Progenitor cell of endocrine pancreas (in vitro differentiated cells): Measurements from ENCODE around the gene TPH2. TPM values are rescaled to one million over a fixed set of nuclear protein-coding genes. Genes with fewer than 3 reads are reported as not detected.

Experiments used
- DNase-seq: peaks from one replicate; pipeline ENCODE4 v3.0.0; 2021; ENCODE audit warnings: low spot score; ENCODE audit not compliant: unreplicated experiment
- H3K27ac Mint-ChIP-seq: 2 replicates; pipeline ENCODE4 v1.8.0; 2021; ENCODE audit warnings: mild to moderate bottlenecking, moderate library complexity, mixed read lengths
- H3K27me3 Mint-ChIP-seq: 2 replicates; pipeline ENCODE4 v1.8.0; 2021; ENCODE audit warnings: mixed read lengths
- H3K36me3 Mint-ChIP-seq: 2 replicates; pipeline ENCODE4 v1.8.0; 2022; ENCODE audit warnings: mixed read lengths; ENCODE audit not compliant: insufficient read depth
- H3K4me1 Mint-ChIP-seq: 2 replicates; pipeline ENCODE4 v1.8.0; 2021; ENCODE audit warnings: low read depth, mixed read lengths
- H3K4me3 Mint-ChIP-seq: 2 replicates; pipeline ENCODE4 v1.8.0; 2021; ENCODE audit warnings: low read depth, mild to moderate bottlenecking, moderate library complexity, mixed read lengths
- H3K9me3 Mint-ChIP-seq: 2 replicates; pipeline ENCODE4 v1.8.0; 2021; ENCODE audit warnings: low read depth, mixed read lengths
- total RNA-seq: library from RNA; stranded (reverse); gene quantifications from 2 replicates; pipeline ENCODE4 v1.2.1, GENCODE V29; 2021
- TF ChIP-seq, protein P1 (sequence below): fragments of 200-600 bp; sonication (generic); IDR thresholded peaks from one replicate; pipeline ENCODE4 v1.5.0; 2021; ENCODE audit warnings: antibody characterized with exemption, mild to moderate bottlenecking; ENCODE audit not compliant: unreplicated experiment

The TPH2 gene
- total RNA-seq, 1 donor from 2014 or later = not detected

DNA sequence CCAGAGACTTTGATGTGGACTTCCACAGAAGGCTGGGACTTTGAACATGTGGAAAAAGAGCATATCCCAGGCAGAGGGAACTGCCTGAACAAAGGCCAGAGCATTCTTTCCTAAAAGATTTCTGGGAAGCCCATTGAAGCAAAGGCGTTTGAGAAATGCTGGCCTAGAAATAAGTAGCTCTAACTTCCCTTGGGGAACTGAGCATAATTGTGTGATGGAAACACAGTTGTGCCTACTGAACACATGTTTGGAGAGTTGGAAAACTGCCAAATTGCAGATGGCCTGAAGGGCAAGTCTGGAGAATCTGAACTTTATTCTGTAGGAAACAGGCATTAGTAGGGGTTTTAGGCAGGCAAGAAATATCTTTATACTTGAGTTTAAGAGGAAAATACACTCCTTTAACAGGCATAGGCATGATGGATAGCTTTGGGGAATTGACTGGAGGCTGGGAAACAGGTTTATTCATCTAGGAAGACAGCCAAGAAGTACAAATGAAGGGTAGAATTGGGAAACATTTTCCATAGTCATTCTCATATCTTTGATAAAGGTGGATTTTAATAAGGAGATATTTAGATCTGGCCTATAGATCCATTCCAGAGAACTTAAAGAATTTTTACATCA, 134.1 kb downstream of the TPH2 start:
- no peak overlapping the region for H3K4me3 Mint-ChIP-seq
- H3K9me3 Mint-ChIP-seq = peaks cover 9% of the 10 kb centered on the region
- peaks cover 3% of the 10 kb centered on the region for H3K36me3 Mint-ChIP-seq

DNA sequence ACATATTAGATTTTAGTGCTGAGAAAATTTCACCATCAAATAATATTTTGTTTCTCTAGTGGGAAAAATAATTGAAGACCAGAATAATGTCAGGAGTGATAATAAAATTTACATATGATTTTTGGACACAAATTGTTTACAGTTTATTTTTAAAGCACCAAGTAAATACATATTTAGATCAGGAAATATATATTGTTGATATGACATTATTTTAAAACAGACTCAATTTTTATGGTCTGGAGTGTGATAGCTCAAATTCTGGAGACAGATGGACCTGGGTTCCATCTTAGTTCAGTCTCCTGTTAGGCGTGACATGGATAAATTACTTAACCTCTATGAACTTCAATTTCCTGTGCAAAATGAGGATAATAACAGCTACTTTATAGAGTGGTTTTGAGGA, 135.4 kb downstream of the TPH2 start:
- Mint-ChIP-seq H3K4me1 (peaks cover 5% of the 10 kb centered on the region), H3K27me3 (no peaks in the 10 kb centered on the region), H3K36me3 (peaks cover 3% of the 10 kb centered on the region), H3K9me3 (peaks cover 9% of the 10 kb centered on the region), H3K4me3 (no peak overlapping the region), H3K27ac (no peak overlapping the region)
- DNase-seq = no peak
- TF ChIP-seq, protein P1, sequence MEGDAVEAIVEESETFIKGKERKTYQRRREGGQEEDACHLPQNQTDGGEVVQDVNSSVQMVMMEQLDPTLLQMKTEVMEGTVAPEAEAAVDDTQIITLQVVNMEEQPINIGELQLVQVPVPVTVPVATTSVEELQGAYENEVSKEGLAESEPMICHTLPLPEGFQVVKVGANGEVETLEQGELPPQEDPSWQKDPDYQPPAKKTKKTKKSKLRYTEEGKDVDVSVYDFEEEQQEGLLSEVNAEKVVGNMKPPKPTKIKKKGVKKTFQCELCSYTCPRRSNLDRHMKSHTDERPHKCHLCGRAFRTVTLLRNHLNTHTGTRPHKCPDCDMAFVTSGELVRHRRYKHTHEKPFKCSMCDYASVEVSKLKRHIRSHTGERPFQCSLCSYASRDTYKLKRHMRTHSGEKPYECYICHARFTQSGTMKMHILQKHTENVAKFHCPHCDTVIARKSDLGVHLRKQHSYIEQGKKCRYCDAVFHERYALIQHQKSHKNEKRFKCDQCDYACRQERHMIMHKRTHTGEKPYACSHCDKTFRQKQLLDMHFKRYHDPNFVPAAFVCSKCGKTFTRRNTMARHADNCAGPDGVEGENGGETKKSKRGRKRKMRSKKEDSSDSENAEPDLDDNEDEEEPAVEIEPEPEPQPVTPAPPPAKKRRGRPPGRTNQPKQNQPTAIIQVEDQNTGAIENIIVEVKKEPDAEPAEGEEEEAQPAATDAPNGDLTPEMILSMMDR = no peak

More for the DNA sequence above, 134.1 kb downstream of the TPH2 start:
- TF ChIP-seq, protein P1 = no peak
- Mint-ChIP-seq H3K27me3 (no peaks in the 10 kb centered on the region), H3K27ac (no peak overlapping the region), H3K4me1 (peaks cover 5% of the 10 kb centered on the region)
- DNase-seq = no peak

DNA sequence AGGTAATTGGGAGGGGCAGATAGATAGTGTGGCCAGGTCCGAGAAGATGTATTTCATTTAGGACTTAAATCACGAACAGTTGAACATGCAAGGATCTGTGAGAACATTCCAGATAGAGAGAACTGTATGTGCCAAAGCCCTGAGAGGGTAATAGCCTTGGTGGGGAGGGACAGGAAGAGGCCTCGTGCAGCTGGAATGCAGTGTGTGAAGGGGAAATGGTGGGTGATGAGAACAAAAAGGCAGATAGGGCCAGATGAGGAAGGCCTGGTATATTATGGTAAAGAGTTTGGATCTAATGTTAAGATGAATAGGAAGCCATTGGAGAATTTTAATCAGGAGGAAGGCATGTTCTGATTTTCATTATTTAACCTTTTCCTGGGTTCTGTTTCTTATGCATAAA, 136.3 kb downstream of the TPH2 start:
- no peak overlapping the region for H3K4me3 Mint-ChIP-seq
- H3K27me3 Mint-ChIP-seq = no peaks in the 10 kb centered on the region
- TF ChIP-seq, protein P1 = no peak
- H3K36me3 Mint-ChIP-seq = peaks cover 3% of the 10 kb centered on the region
- no peak for DNase-seq
- no peak overlapping the region for H3K27ac Mint-ChIP-seq
- peaks cover 5% of the 10 kb centered on the region for H3K4me1 Mint-ChIP-seq
- H3K9me3 Mint-ChIP-seq = peaks cover 13% of the 10 kb centered on the region

DNA sequence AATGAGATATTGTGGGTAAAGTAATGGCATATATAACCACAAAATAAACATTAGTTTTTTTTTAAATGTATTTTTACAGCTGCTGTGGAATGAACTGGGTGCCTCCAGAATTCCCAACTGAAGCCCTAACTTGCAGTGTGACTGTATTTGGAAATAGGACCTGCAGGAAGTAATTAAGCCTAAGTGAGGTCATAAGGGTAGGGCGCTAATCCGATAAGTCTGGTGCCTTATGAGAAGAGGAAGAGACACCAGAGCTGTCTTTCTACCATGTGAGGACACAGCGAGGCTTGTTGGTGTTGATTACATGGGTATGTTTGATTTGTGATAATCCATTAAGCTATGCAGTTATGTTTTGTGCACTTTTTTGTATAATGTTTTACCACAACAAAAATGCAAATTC, 136.8 kb downstream of the TPH2 start:
- no peak for DNase-seq
- no peak overlapping the region for H3K27ac Mint-ChIP-seq
- peaks cover 13% of the 10 kb centered on the region for H3K9me3 Mint-ChIP-seq
- TF ChIP-seq, protein P1 = no peak
- peaks cover 5% of the 10 kb centered on the region for H3K4me1 Mint-ChIP-seq
- peaks cover 3% of the 10 kb centered on the region for H3K36me3 Mint-ChIP-seq
- no peak overlapping the region for H3K4me3 Mint-ChIP-seq
- no peaks in the 10 kb centered on the region for H3K27me3 Mint-ChIP-seq

DNA sequence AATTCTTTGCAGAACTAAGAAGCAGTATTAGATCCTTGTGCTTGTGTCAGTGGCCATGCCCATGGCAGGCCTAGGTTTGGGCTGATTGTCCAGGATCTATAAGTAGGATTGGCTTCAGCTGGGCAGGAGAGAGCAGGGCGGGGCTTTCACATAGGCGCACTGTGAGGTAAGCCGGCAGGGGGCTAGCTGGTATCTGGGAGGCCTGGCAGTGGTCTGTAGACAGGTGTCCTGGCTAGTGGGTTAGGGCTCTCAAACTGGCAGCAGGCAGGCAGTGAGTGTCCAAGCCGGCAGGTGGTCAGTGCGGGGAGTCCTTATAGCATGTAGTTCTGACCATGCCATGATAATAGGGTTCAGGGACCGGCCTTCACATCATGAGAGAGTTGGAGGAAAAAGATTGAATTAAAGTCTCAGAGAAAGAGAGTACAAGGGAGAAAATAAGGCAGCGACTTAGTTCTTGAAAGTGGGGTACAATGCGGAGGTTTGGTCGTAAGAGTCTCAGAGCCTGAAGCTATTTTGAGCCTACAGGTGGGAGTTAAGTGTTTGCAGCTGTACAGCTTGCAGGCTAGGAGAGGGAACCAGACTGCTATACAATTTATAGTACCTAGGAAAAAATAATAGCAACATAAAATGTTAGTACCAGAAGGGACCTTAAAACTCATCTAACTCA, 137.4 kb downstream of the TPH2 start:
- H3K9me3 Mint-ChIP-seq = peaks cover 13% of the 10 kb centered on the region
- no peak for DNase-seq
- H3K27me3 Mint-ChIP-seq = no peaks in the 10 kb centered on the region
- no peak overlapping the region for H3K4me3 Mint-ChIP-seq
- H3K27ac Mint-ChIP-seq = no peak overlapping the region
- H3K36me3 Mint-ChIP-seq = peaks cover 3% of the 10 kb centered on the region
- TF ChIP-seq, protein P1 = no peak
- H3K4me1 Mint-ChIP-seq = peaks cover 5% of the 10 kb centered on the region
